IPS-20b (cell line): ENCODE data around the gene PHTF1.
"Not testable (repeated sequence)": the region's sequence is repeated elsewhere in the genome, so short reads cannot be mapped to it uniquely, and the experiment has no call there.

ENCODE experiments used
- H3K27ac ChIP-seq: one replicate; pipeline ENCODE4 v1.5.1; 2013; ENCODE audit warnings: low read length
- H3K27me3 ChIP-seq: 2 replicates; pipeline ENCODE4 v1.6.1; 2013; ENCODE audit warnings: mild to moderate bottlenecking, low read length, inconsistent platforms; ENCODE audit not compliant: insufficient read depth
- H3K36me3 ChIP-seq: 2 replicates; pipeline ENCODE4 v1.6.1; 2013; ENCODE audit warnings: low read depth, mild to moderate bottlenecking, inconsistent platforms, low read length, moderate library complexity; ENCODE audit not compliant: insufficient read depth
- H3K4me1 ChIP-seq: 2 replicates; pipeline ENCODE4 v1.6.1; 2013; ENCODE audit warnings: mild to moderate bottlenecking, control low read depth, inconsistent platforms, low read length, moderate library complexity; ENCODE audit not compliant: insufficient read depth
- H3K4me3 ChIP-seq: 2 replicates; pipeline ENCODE4 v1.5.1; 2013; ENCODE audit warnings: mild to moderate bottlenecking, low read length, inconsistent platforms
- H3K9ac ChIP-seq: 2 replicates; pipeline ENCODE4 v1.6.1; 2013; ENCODE audit warnings: low read depth, mild to moderate bottlenecking, inconsistent platforms, low read length, moderate library complexity
- H3K9me3 ChIP-seq: 2 replicates; pipeline ENCODE4 v1.6.1; 2013; ENCODE audit warnings: mild to moderate bottlenecking, low read depth, low read length, inconsistent platforms; ENCODE audit not compliant: insufficient read depth

PHTF1 gene

DNA sequence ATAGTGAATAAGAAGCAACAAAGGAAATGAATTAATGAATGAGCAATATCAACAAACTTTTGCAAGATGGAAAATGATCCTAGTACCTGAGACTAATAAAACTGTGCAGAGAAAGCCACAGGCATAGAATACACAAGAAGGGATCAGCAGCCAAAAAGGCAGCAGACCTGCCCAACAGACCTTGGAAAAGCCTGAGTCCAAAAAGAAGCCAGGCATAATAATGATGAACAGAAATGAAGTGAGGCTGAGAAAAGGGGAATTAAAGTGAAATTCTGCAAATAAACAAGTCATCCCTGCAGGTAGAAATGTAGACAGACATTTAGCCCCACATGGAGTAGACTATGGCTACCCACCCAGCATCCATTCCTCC, 10.3 kb upstream of the PHTF1 start:
- Histone ChIP-seq H3K4me1 (peaks cover 52% of the 10 kb centered on the region), H3K9ac (0 out of 2 replicates have a peak overlapping the region, but pooled peaks have one; percentile 11), H3K36me3 (peaks cover 41% of the 10 kb centered on the region), H3K9me3 (no peaks in the 10 kb centered on the region), H3K27me3 (no peaks in the 10 kb centered on the region), H3K4me3 (peak overlapping the region; percentile 33; the same call in 1 of the 2 replicates), H3K27ac (no peak overlapping the region)

DNA sequence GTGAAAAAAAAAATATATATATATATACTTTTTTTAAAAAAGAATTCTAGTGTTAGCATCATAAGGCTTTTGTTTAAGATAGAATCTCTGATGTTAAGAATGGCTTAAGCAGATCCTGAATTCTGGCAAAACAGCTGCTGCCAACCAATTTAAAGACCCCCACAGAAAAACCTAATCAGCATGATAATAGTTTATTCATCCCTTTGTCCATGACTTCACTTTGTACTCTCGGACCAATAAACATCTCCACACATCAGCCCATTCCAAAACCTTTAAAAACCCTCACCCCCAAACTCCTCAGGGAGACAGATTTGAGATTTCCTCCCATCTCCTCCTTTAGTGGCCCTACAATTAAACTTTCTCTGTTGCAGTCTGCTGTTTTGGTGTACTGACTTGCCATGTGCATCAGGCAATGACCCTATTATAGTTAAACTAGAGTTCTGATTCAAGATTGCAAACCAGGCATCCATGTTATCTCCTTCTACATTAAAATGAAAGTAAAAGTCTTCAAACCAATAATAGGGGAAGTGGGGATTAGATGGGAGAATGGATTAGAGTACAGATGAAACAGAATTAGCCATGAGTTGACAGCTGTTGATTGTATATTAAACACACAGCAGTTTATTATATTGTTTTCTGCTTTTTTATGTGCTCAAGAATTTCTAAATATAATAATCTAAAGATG, 9.8 kb upstream of the PHTF1 start:
- no peak overlapping the region for H3K27ac ChIP-seq
- H3K9me3 ChIP-seq, result no peaks in the 10 kb centered on the region
- H3K9ac ChIP-seq, result peak overlapping the region; percentile 11; the same call in 1 of the 2 replicates
- H3K27me3 ChIP-seq, result no peaks in the 10 kb centered on the region
- peaks cover 42% of the 10 kb centered on the region for H3K36me3 ChIP-seq
- peaks cover 52% of the 10 kb centered on the region for H3K4me1 ChIP-seq
- peak overlapping the region; percentile 33; the same call in 1 of the 2 replicates for H3K4me3 ChIP-seq

DNA sequence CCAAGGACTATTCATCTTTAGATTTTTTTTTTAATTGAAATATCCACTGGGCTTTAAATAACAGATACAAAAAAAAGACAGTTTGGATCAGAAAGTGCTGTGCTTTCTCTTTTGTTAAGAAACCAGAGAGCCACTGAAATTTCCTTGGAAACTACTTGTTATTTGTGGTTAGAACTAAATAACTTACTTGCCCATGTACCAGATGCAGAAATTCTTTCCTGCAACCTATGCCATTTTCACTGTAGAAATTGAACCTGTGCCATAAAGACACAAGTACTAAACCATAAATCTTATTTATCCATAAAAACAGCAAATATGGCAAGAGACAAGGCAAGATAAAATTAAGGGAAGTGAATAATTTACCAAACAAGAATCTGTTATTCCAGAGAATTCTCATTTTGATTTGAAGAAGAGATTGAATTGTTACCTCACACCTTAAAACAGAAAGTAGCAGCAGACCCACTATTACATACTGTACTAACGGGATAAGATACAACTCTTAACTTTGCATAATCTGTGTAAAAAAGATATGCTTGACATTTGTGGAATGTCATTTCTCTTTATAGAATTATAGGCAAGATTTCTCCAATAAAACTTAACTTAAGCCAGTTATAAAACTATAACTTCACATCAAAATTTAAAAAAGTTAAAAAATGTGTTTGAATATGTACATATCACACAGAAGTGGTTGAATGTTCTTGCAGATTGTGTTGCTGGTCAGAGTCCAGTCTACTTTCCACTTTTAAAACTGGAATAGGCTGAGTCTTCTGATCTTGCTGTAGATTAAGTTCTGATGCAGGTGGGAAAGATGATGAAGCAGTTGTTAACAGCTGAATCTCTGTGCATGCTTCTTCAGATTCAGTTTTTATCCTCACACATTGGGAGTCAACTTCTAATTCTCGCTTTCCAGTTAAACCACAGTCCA, 6.3 kb upstream of the PHTF1 start:
- H3K27ac ChIP-seq, result no peak overlapping the region
- H3K4me1 ChIP-seq, result peaks cover 36% of the 10 kb centered on the region
- no peaks in the 10 kb centered on the region for H3K9me3 ChIP-seq
- H3K4me3 ChIP-seq, result no peak overlapping the region
- peaks cover 44% of the 10 kb centered on the region for H3K36me3 ChIP-seq
- no peaks in the 10 kb centered on the region for H3K27me3 ChIP-seq
- no peak overlapping the region for H3K9ac ChIP-seq

DNA sequence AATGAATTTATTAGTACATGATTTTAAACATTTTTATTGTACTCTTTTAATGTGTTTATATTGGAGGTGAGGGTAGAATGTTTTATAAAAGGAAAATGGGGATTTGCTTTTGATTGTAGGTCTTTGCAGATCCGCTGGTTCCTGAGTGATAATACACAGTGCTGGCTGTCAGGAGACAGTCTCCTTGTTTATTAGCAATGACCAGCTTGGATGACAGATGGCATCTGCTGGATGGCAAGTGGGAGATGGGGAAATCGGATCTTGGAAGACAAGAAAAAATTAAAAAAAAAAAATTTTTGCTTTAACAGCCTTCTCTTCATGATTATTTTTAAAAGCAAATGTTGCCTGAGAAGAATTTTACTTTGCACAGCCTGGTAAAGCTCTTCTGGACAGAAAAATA, 4.4 kb upstream of the PHTF1 start:
- peaks cover 44% of the 10 kb centered on the region for H3K36me3 ChIP-seq
- H3K27me3 ChIP-seq, result no peaks in the 10 kb centered on the region
- H3K4me1 ChIP-seq, result peaks cover 22% of the 10 kb centered on the region; the same call in 1 of the 2 replicates
- no peak overlapping the region for H3K27ac ChIP-seq
- H3K9me3 ChIP-seq, result no peaks in the 10 kb centered on the region
- H3K9ac ChIP-seq, result no peak overlapping the region
- H3K4me3 ChIP-seq, result no peak overlapping the region

DNA sequence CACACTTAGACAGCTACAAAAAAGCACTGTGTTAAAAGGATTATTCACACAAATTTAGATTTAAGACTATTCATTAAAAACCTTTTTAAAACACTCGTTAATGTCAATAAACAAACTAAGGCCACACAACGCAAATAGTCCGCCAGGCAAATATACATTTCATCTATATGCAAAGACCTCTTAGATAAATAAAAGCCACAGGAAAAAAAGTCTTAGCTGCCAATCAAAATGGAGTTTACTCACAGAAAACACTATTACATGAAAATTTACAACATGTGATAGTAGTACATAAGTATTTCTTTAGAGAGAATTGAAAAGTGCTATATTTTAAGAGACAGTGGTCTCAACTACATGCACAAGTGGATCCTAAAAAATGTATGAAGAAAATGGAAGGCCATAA, 2.7 kb upstream of the PHTF1 start:
- Histone ChIP-seq H3K27ac (no peak overlapping the region), H3K27me3 (no peaks in the 10 kb centered on the region), H3K36me3 (peaks cover 37% of the 10 kb centered on the region)

DNA sequence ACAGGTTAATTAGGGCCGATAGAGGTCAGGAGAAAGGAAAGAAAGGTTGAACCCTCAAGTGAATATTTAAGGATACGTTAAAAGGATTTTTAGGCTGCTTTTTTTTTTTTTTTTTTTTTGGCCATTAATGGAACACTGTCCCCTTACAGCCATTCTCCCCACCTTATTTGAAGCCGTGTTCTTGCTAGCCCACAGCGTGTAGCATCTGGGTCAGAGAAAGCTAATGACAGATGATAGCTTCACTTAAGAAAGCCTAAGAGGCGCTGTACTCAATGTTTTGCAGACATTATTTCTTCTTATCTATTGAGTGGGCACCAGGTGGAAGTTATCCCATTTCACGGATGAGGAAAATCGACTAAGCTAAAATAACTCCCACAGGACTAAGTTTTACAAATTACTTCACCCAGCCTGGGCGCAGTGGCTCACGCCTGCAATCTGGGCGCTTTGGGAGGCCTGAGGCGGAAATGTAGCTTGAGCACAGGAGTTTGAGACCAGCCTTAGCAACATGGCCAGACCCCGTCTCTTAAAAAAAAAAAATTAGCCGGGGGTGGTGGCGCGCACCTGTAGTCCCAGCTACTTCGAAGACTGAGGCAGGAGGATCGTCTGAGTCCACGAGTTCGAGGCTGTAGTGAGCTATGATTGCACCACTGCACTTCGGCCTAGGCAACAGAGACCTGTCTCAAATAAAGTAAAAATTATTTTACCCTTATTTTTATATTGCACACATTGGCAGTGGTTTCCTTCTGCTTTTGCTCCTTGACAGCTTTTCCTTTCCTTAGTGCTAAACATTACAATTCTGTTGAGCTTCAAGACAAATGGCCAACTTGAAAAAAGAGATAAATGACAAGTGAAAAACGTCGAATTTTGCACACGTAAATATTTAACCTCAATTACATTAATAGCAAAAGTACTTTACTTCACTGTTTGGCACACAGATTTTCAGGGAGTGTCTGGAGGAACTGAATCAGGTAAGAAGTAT, 1.1 kb upstream of the PHTF1 start:
- peaks cover 32% of the 10 kb centered on the region for H3K36me3 ChIP-seq
- no peaks in the 10 kb centered on the region for H3K27me3 ChIP-seq
- H3K4me1 ChIP-seq, result peaks cover 10% of the 10 kb centered on the region; the same call in 1 of the 2 replicates
- peak overlapping the region; percentile 94; the same call in 1 of the 2 replicates for H3K9ac ChIP-seq
- H3K27ac ChIP-seq, result peak overlapping the region; percentile 67
- H3K9me3 ChIP-seq, result no peaks in the 10 kb centered on the region
- peak overlapping the region; percentile 89 for H3K4me3 ChIP-seq

More for the DNA sequence above, 2.7 kb upstream of the PHTF1 start:
- Histone ChIP-seq H3K4me1 (peaks cover 13% of the 10 kb centered on the region; the same call in 1 of the 2 replicates), H3K9ac (no peak overlapping the region), H3K9me3 (no peaks in the 10 kb centered on the region), H3K4me3 (no peak overlapping the region)

DNA sequence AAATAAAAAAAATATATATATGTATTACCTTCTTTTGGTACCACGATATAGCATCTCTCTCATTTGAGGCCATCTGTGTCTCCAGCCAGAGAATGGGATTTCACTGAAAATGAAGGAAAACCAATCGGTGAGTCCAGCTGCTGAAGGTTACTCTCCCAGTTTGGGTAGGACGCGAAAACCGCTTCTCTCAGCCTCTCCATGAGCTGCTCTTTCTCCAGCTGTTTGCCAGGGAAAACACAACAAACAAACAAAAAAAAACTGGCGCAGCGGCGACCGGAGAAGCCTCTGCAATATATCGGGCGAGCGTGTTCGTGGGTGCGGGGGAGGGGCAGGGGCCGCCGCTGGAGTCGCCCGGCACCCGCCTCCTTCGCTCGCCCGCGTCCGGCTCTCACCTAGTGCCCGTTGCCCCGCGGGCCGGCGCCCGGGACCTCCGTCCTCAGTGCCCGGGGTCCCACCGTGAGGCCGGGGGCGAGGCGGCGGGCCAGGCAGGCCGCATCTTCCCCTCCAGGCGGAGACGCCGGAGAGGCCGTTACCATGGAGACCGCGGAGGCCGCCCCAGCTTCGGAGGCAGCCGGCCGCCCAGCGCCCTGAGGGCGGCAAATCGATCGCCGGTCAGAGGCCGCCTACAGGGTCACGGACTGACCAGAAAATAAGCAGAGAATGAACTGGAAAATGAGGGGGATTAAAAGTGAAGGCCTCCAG, 504 bp downstream of the PHTF1 start:
- H3K27ac ChIP-seq, result peak overlapping the region; percentile 67
- H3K4me3 ChIP-seq, result peak overlapping the region; percentile 89
- H3K4me1 ChIP-seq, result peaks cover 10% of the 10 kb centered on the region; the same call in 1 of the 2 replicates
- H3K27me3 ChIP-seq, result no peaks in the 10 kb centered on the region
- H3K9ac ChIP-seq, result peak overlapping the region; percentile 94; the same call in 1 of the 2 replicates
- H3K36me3 ChIP-seq, result peaks cover 27% of the 10 kb centered on the region
- no peaks in the 10 kb centered on the region for H3K9me3 ChIP-seq

DNA sequence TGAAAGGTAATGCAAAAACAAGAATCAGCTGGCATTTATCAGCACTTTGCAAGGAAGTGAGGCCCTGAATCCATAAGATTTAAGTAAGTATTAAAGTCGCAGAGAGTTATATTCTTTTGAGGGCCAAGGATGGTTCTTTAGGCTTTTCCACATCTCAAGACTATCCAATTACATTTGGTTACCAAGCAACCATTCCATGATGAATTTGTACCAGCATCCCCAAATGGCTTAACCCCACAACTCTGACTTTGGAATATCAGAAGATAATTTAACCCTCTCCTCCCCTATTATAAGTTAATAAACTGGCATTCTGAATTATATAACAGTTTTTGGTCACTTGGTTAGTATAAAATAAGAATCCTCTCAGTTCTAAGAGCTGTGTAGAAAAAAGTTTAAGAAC, 2.8 kb downstream of the PHTF1 start:
- Histone ChIP-seq H3K4me1 (peaks cover 10% of the 10 kb centered on the region; the same call in 1 of the 2 replicates), H3K9me3 (no peaks in the 10 kb centered on the region), H3K27ac (no peak overlapping the region), H3K36me3 (peaks cover 36% of the 10 kb centered on the region), H3K27me3 (no peaks in the 10 kb centered on the region), H3K4me3 (no peak overlapping the region), H3K9ac (no peak overlapping the region)

DNA sequence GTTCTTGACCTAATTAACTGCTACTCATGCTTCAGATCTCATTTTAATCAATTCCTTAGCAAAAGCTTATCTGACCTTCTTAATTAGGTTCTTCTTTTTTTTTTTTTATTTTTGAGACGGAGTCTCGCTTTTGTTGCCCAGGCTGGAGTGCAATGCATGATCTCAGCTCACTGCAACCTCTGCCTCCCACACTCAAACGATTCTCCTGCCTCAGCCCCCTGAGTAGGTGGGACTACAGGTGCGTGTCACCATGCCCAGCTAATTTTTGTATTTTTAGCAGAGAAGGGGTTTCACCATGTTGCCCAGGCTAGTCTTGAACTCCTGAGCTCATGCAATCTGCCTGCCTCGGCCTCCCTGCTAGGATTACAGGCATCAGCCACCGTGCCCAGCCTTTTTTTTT, 6.0 kb downstream of the PHTF1 start:
- H3K27ac ChIP-seq, H3K4me3 ChIP-seq, H3K4me1 ChIP-seq, H3K9ac ChIP-seq, H3K9me3 ChIP-seq, H3K27me3 ChIP-seq: not testable (repeated sequence)
- peaks cover 50% of the 10 kb centered on the region for H3K36me3 ChIP-seq

DNA sequence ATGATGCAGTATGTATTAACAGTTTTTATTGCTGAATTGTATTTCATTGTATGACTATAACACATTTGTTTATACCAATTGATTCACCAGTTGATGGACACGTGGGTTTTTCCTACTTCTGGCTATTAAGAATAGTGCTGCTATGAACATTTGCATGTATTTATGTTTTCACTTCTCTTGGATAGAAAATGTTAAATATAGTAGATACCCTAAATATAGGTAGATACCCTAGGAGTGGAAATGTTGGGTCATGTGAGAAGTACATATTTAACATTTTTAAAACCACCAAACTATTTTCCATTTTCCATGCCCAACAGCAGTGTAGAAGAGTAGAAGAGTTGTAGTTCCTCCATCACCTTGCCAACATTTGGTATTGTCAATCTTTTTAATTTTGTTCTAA, 7.8 kb downstream of the PHTF1 start:
- Histone ChIP-seq H3K27me3 (no peaks in the 10 kb centered on the region), H3K4me3 (no peak overlapping the region), H3K27ac (no peak overlapping the region), H3K4me1 (no peaks in the 10 kb centered on the region), H3K36me3 (peaks cover 60% of the 10 kb centered on the region), H3K9ac (no peak overlapping the region), H3K9me3 (no peaks in the 10 kb centered on the region)
